Measurements from ENCODE around the gene DNAAF2.

DNAAF2 gene

DNA sequence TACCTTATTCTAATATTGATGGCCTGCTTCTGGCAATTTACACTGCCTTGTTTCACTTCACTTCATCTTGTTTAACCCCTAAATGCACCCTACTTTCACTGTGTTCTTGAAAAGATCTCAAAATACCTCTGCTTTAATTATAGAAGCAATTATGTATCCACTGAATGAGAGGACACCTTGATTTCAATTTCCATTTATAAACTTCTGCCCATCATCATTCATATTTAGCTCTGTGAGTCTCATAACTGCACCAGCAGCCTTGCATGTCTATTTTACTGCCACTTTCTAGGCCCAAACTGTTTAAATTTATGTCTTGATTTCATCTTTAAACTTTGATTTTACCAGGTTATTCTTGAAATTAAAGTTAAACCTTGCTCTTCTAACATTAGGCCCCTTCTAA is 7.1 kb upstream of the DNAAF2 start:
- no peak for TF ChIP-seq TAF1 (IDR thresholded peaks at IDR 0.05; ENCODE audit: borderline replicate concordance, insufficient read depth, low read length)
- TF ChIP-seq, protein P1, sequence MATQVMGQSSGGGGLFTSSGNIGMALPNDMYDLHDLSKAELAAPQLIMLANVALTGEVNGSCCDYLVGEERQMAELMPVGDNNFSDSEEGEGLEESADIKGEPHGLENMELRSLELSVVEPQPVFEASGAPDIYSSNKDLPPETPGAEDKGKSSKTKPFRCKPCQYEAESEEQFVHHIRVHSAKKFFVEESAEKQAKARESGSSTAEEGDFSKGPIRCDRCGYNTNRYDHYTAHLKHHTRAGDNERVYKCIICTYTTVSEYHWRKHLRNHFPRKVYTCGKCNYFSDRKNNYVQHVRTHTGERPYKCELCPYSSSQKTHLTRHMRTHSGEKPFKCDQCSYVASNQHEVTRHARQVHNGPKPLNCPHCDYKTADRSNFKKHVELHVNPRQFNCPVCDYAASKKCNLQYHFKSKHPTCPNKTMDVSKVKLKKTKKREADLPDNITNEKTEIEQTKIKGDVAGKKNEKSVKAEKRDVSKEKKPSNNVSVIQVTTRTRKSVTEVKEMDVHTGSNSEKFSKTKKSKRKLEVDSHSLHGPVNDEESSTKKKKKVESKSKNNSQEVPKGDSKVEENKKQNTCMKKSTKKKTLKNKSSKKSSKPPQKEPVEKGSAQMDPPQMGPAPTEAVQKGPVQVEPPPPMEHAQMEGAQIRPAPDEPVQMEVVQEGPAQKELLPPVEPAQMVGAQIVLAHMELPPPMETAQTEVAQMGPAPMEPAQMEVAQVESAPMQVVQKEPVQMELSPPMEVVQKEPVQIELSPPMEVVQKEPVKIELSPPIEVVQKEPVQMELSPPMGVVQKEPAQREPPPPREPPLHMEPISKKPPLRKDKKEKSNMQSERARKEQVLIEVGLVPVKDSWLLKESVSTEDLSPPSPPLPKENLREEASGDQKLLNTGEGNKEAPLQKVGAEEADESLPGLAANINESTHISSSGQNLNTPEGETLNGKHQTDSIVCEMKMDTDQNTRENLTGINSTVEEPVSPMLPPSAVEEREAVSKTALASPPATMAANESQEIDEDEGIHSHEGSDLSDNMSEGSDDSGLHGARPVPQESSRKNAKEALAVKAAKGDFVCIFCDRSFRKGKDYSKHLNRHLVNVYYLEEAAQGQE (IDR thresholded peaks at IDR 0.05; ENCODE audit: insufficient read depth in 1 of 2, low read depth in 2 of 2, low read length in 2 of 2) = no peak
- no peak for TF ChIP-seq POLR2AphosphoS5 (IDR thresholded peaks at IDR 0.05; ENCODE audit: low read depth, low read length)
- no peak for TF ChIP-seq FOXP2 (optimal IDR thresholded peaks at IDR 0.05; ENCODE audit: borderline replicate concordance, extremely low read depth, extremely low read length, insufficient read depth)
- no peak for TF ChIP-seq SIN3A (IDR thresholded peaks at IDR 0.05; ENCODE audit: borderline replicate concordance, insufficient read depth, low read length)

DNA sequence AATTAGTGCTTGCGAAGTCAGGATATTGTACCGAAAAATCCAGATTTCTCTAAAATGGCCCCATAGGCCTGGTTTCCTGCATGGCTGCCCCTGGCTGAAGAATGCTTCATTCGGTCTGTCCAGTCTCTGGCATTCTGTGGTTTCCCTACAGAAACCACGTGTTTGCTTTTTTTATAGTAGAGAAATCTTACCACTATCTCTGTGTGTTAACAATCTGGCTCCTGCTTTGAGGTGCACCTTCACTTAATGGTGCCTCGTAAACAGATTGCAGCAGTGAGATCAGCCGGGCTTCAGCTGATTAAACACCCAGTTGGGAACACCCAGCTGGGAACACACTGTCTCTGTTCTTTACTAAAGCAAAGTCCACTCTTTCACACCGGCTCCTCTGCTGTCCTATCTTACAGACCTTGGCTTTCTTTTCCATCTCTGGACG is 6.7 kb upstream of the DNAAF2 start:
- TF ChIP-seq SIN3A (IDR thresholded peaks at IDR 0.05; ENCODE audit: borderline replicate concordance, insufficient read depth, low read length) (no peak), FOXP2 (optimal IDR thresholded peaks at IDR 0.05; ENCODE audit: borderline replicate concordance, extremely low read depth, extremely low read length, insufficient read depth) (no peak), POLR2AphosphoS5 (IDR thresholded peaks at IDR 0.05; ENCODE audit: low read depth, low read length) (peak; percentile 13; the same call in 1 of the 2 replicates)
- TF ChIP-seq, protein P1 (IDR thresholded peaks at IDR 0.05; ENCODE audit: insufficient read depth in 1 of 2, low read depth in 2 of 2, low read length in 2 of 2) = no peak

DNA sequence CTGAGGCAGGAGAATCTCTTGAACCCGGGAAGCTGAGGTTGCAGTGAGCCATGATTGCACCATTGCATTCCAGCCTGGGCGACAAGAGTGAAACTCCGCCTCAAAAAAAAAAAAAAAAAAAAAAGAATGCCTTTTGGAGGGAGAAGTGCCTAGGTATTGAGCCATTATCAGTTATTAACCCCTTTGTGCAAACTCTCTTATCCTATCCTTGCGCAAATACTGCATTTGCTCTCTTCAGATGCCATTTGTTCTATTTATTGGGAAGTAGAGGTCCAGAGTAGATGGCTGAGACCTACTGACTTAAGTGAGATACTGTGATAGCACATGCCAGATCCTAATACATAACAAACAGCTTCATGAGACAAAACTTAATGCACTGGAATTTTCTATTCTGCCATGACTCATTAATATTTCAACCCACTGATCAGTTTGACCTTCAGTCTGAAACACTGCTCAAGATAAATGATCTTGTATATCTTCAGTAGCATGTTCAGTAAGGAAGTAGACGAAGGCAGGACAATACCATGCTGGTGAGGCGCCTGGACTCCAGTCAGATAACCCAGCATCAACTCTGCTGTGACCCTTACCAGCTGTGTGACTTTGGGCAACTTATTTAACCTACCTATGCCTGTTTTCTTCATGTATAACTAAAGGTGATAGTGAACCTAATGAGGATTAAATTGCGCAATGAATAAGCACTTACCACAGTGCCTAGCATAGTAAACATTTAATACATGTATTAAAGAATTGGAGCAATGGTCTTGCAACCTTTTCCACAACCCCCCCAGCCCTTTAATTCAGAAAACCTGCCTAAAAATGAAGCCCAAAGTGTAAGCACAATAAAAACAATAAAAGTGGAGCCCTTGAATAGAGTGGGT is 5.7 kb upstream of the DNAAF2 start:
- TF ChIP-seq POLR2AphosphoS5 (IDR thresholded peaks at IDR 0.05; ENCODE audit: low read depth, low read length) (no peak), SIN3A (IDR thresholded peaks at IDR 0.05; ENCODE audit: borderline replicate concordance, insufficient read depth, low read length) (no peak), FOXP2 (optimal IDR thresholded peaks at IDR 0.05; ENCODE audit: borderline replicate concordance, extremely low read depth, extremely low read length, insufficient read depth) (no peak), TAF1 (IDR thresholded peaks at IDR 0.05; ENCODE audit: borderline replicate concordance, insufficient read depth, low read length) (no peak)
- TF ChIP-seq, protein P1 (IDR thresholded peaks at IDR 0.05; ENCODE audit: insufficient read depth in 1 of 2, low read depth in 2 of 2, low read length in 2 of 2) = no peak

DNA sequence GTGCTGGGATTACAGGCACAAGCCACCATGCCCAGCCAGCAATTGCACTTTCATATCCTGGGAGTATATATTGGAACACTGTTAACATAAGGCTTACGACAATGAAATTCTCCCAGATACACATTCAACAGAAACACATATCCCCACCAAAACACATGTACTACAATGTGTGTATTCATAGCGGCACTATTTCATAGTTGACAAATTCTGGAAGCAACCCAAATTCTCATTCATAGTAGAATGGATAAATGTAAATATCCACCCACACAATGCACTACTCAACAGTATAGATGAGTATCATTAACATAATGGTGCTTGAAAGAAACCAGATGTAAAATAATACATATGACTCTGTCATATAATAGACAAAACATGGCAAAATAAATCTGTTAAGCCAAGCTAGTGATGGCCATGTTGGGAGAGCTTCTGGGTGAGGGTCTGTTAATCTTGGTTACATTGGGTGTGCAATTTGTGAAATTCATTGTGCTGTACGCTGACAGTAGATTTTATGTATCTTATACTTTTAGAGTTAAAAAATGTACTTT is 2.6 kb upstream of the DNAAF2 start:
- TF ChIP-seq FOXP2 (optimal IDR thresholded peaks at IDR 0.05; ENCODE audit: borderline replicate concordance, extremely low read depth, extremely low read length, insufficient read depth) = no peak
- no peak for TF ChIP-seq SIN3A (IDR thresholded peaks at IDR 0.05; ENCODE audit: borderline replicate concordance, insufficient read depth, low read length)
- no peak for TF ChIP-seq POLR2AphosphoS5 (IDR thresholded peaks at IDR 0.05; ENCODE audit: low read depth, low read length)
- TF ChIP-seq TAF1 (IDR thresholded peaks at IDR 0.05; ENCODE audit: borderline replicate concordance, insufficient read depth, low read length) = no peak
- TF ChIP-seq, protein P1 (IDR thresholded peaks at IDR 0.05; ENCODE audit: insufficient read depth in 1 of 2, low read depth in 2 of 2, low read length in 2 of 2) = no peak

All from PFSK-1 (cell line).